Measurements from ENCODE around the gene DPYD. TPM values are rescaled to one million over a fixed set of nuclear protein-coding genes. Genes with fewer than 3 reads are reported as not detected.

Gene DPYD
- total RNA-seq, 2 donors from 2014 or later, result 9.2 to 17.5 TPM

GRCh38 chr1:97373000-97373399, 547.8 kb downstream of the DPYD start:
- no peaks in the 10 kb centered on the region for H3K27me3 Mint-ChIP-seq (ENCODE audit: insufficient read depth)
- H3K4me1 ChIP-seq (ENCODE audit: control insufficient read depth, insufficient read depth, low read length), result no peaks in the 10 kb centered on the region
- no peak overlapping the region for H3K4me3 ChIP-seq (ENCODE audit: low read length)
- no peak overlapping the region for H3K27ac ChIP-seq (ENCODE audit: low read depth, low read length)
- no peaks in the 10 kb centered on the region for H3K9me3 Mint-ChIP-seq
- H3K9me3 ChIP-seq (ENCODE audit: control insufficient read depth, low read length), result no peaks in the 10 kb centered on the region
- no peak overlapping the region for H3K9ac ChIP-seq (ENCODE audit: extremely low read depth, low read length, poor library complexity, severe bottlenecking)
- no peak overlapping the region for H3K4me3 Mint-ChIP-seq
- DNase-seq, result no peak
- no peaks in the 10 kb centered on the region for H3K27me3 ChIP-seq (ENCODE audit: control insufficient read depth, insufficient read depth, low read length, poor library complexity, severe bottlenecking)
- no peaks in the 10 kb centered on the region for H3K36me3 ChIP-seq (ENCODE audit: control insufficient read depth, insufficient read depth, low read length)
- TF ChIP-seq CTCF (conservative IDR thresholded peaks at IDR 0.05), result no peak
- 96% methylated on average over 4 to 5 of the region's 5 CpGs for WGBS, 2 experiments (ENCODE audit: insufficient coverage in 1 of 2, insufficient read length in 1 of 2)
- H3K36me3 Mint-ChIP-seq (ENCODE audit: low read depth), result no peaks in the 10 kb centered on the region
- H3K4me1 Mint-ChIP-seq, result no peaks in the 10 kb centered on the region
- H3K27ac Mint-ChIP-seq, result no peak overlapping the region

- H3K9me3 Mint-ChIP-seq, result no peaks in the 10 kb centered on the region
- TF ChIP-seq CTCF (conservative IDR thresholded peaks at IDR 0.05), result no peak
- WGBS, 2 experiments (ENCODE audit: insufficient coverage in 1 of 2, insufficient read length in 1 of 2), result 100% methylated on average over 1 of the region's 1 CpG
- no peak for DNase-seq
- no peaks in the 10 kb centered on the region for H3K4me1 Mint-ChIP-seq
- Histone ChIP-seq H3K9ac (ENCODE audit: extremely low read depth, low read length, poor library complexity, severe bottlenecking) (no peak overlapping the region), H3K36me3 (ENCODE audit: control insufficient read depth, insufficient read depth, low read length) (no peaks in the 10 kb centered on the region), H3K27me3 (ENCODE audit: control insufficient read depth, insufficient read depth, low read length, poor library complexity, severe bottlenecking) (no peaks in the 10 kb centered on the region), H3K9me3 (ENCODE audit: control insufficient read depth, low read length) (no peaks in the 10 kb centered on the region), H3K4me1 (ENCODE audit: control insufficient read depth, insufficient read depth, low read length) (no peaks in the 10 kb centered on the region), H3K27ac (ENCODE audit: low read depth, low read length) (no peak overlapping the region), H3K4me3 (ENCODE audit: low read length) (no peak overlapping the region)
- H3K36me3 Mint-ChIP-seq (ENCODE audit: low read depth), result no peaks in the 10 kb centered on the region
- no peak overlapping the region for H3K27ac Mint-ChIP-seq
- H3K27me3 Mint-ChIP-seq (ENCODE audit: insufficient read depth), result no peaks in the 10 kb centered on the region
- H3K4me3 Mint-ChIP-seq, result no peak overlapping the region
These were observed 548.3 kb downstream of the DPYD start for GRCh38 chr1:97372531-97372930.

- no peak for TF ChIP-seq CTCF (conservative IDR thresholded peaks at IDR 0.05)
- no peak overlapping the region for H3K27ac Mint-ChIP-seq
- 94 to 100% methylated on average over 1 of the region's 1 CpG for WGBS, 2 experiments (ENCODE audit: insufficient coverage in 1 of 2, insufficient read length in 1 of 2)
- no peak overlapping the region for H3K4me3 ChIP-seq (ENCODE audit: low read length)
- no peaks in the 10 kb centered on the region for H3K36me3 Mint-ChIP-seq (ENCODE audit: low read depth)
- no peak for DNase-seq
- no peaks in the 10 kb centered on the region for H3K27me3 ChIP-seq (ENCODE audit: control insufficient read depth, insufficient read depth, low read length, poor library complexity, severe bottlenecking)
- no peaks in the 10 kb centered on the region for H3K27me3 Mint-ChIP-seq (ENCODE audit: insufficient read depth)
- H3K4me1 Mint-ChIP-seq, result peaks cover 4% of the 10 kb centered on the region
- H3K36me3 ChIP-seq (ENCODE audit: control insufficient read depth, insufficient read depth, low read length), result no peaks in the 10 kb centered on the region
- no peak overlapping the region for H3K9ac ChIP-seq (ENCODE audit: extremely low read depth, low read length, poor library complexity, severe bottlenecking)
- H3K27ac ChIP-seq (ENCODE audit: low read depth, low read length), result no peak overlapping the region
- H3K9me3 Mint-ChIP-seq, result no peaks in the 10 kb centered on the region
- H3K4me3 Mint-ChIP-seq, result no peak overlapping the region
- no peaks in the 10 kb centered on the region for H3K9me3 ChIP-seq (ENCODE audit: control insufficient read depth, low read length)
- peaks cover 2% of the 10 kb centered on the region for H3K4me1 ChIP-seq (ENCODE audit: control insufficient read depth, insufficient read depth, low read length)
These were observed 552.5 kb downstream of the DPYD start for GRCh38 chr1:97368296-97368695.

Data from endodermal cell (in vitro differentiated cells).